HG03196 (cell line): ENCODE measurements around the gene PSMD6.
A peak's percentile ranks its signal among the peaks of the same experiment; 100 is the strongest.

Experiments used
- ATAC-seq: cut with Tn5 transposase; IDR thresholded peaks from one replicate; pipeline ENCODE4 v1.9.1; 2021; ENCODE audit not compliant: unreplicated experiment

PSMD6 gene

GRCh38 chr3:63961891-63962290, 61.4 kb downstream of the PSMD6 start:
- peak; percentile 53 for ATAC-seq
